OCI-LY1 (cell line): ENCODE data around the gene SFT2D2.

Experiments used
- H2AFZ ChIP-seq: fragments of 200-600 bp; sonication (generic), shearing (Covaris generic); 2 replicates; pipeline ENCODE4 v1.6.0; 2014; ENCODE audit warnings: antibody characterized with exemption, mild to moderate bottlenecking, low read length
- H3F3A ChIP-seq: fragments of 200-600 bp; sonication (generic), shearing (Covaris generic); 2 replicates; pipeline ENCODE4 v1.6.0; 2014; ENCODE audit warnings: mild to moderate bottlenecking, antibody characterized with exemption, low read length, moderate library complexity; ENCODE audit not compliant: insufficient read depth
- H3K27ac ChIP-seq: fragments of 200-600 bp; sonication (generic); 2 replicates; pipeline ENCODE4 v1.5.1; 2014; ENCODE audit warnings: low read length, mixed run types, mild to moderate bottlenecking, low read depth; ENCODE audit not compliant: poor library complexity, severe bottlenecking
- H3K27me3 ChIP-seq: fragments of 200-600 bp; sonication (generic); 2 replicates; pipeline ENCODE4 v1.6.0; 2014; ENCODE audit warnings: antibody characterized with exemption, mild to moderate bottlenecking, low read length, moderate library complexity; ENCODE audit not compliant: insufficient read depth
- H3K36me3 ChIP-seq: fragments of 200-600 bp; sonication (generic); 2 replicates; pipeline ENCODE4 v1.6.1; 2014; ENCODE audit warnings: mild to moderate bottlenecking, antibody characterized with exemption, low read length, moderate library complexity, mixed read lengths; ENCODE audit not compliant: insufficient read depth
- H3K4me1 ChIP-seq: fragments of 200-600 bp; sonication (generic); 2 replicates; pipeline ENCODE4 v1.5.1; 2014; ENCODE audit warnings: mild to moderate bottlenecking, low read length, moderate library complexity; ENCODE audit not compliant: insufficient read depth, severe bottlenecking
- H3K4me2 ChIP-seq: fragments of 200-600 bp; sonication (generic), shearing (Covaris generic); 2 replicates; pipeline ENCODE4 v1.6.1; 2014; ENCODE audit warnings: low read length
- H3K4me3 ChIP-seq: fragments of 200-600 bp; sonication (generic); 2 replicates; pipeline ENCODE4 v1.5.1; 2014; ENCODE audit warnings: low read length, low read depth, mild to moderate bottlenecking, mixed read lengths; ENCODE audit not compliant: poor library complexity, severe bottlenecking
- H3K79me2 ChIP-seq: fragments of 200-600 bp; shearing (Covaris generic); 2 replicates; pipeline ENCODE4 v1.6.1; 2016; ENCODE audit warnings: mixed run types, low read length, mixed read lengths; ENCODE audit not compliant: insufficient read depth
- H3K9ac ChIP-seq: fragments of 200-600 bp; sonication (generic), shearing (Covaris generic); 2 replicates; pipeline ENCODE4 v1.6.1; 2014; ENCODE audit warnings: mild to moderate bottlenecking, low read length, mixed read lengths
- H3K9me2 ChIP-seq: fragments of 200-600 bp; sonication (generic), shearing (Covaris generic); 2 replicates; pipeline ENCODE4 v1.6.1; 2014; ENCODE audit warnings: low read depth, mild to moderate bottlenecking, low read length, mixed read lengths
- H3K9me3 ChIP-seq: fragments of 200-600 bp; shearing (Covaris generic); 2 replicates; pipeline ENCODE4 v1.6.1; 2014; ENCODE audit warnings: low read length, mixed read lengths
- H4K20me1 ChIP-seq: fragments of 200-600 bp; sonication (generic), shearing (Covaris generic); 2 replicates; pipeline ENCODE4 v1.6.0; 2016; ENCODE audit warnings: mild to moderate bottlenecking, low read length; ENCODE audit not compliant: insufficient read depth
- EZH2 ChIP-seq: fragments of 200-600 bp; sonication (generic), shearing (Covaris generic); IDR thresholded peaks from 2 replicates; pipeline ENCODE4 v1.8.0; 2017; ENCODE audit warnings: borderline replicate concordance, mixed run types, mild to moderate bottlenecking, antibody characterized with exemption, low read length, moderate library complexity, mixed read lengths
- TF ChIP-seq, protein P1 (sequence below): fragments of 200-600 bp; sonication (generic), shearing (Covaris generic); IDR thresholded peaks from 2 replicates; pipeline ENCODE4 v1.5.1; 2017; ENCODE audit warnings: mild to moderate bottlenecking, antibody characterized with exemption, low read length, moderate library complexity, mixed read lengths

SFT2D2 gene

DNA sequence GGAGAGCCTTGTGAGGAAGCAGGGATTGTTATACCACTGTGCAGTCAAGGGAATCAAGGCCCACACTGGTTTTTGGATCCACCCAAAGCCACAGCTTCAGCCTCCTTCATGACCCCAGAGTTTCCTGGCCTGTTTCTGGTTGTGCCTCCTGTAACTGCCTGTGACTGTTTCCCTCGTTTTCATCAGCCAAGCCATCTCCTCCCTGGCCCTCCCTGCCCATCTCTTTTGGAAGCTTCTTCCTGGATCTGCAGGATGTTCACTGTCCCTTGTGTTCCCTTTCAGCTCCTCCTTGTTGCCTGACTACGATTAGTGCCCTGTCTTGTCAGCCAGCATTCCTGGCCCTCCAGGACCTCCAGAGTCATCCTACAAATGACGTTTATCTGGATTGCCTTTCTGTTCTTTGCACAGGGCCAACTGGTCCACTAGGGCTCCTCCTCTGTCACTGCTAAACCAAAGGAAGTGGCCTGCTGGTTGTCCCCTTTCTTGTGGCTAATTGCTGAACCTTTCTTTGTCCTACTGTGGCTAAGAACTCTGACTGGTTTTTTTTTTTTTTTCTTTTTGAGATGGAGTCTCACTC is 17.9 kb downstream of the SFT2D2 start:
- Histone ChIP-seq H3K9me2 (no peaks in the 10 kb centered on the region), H3K27ac (no peak overlapping the region), H3K9me3 (no peaks in the 10 kb centered on the region), H3K79me2 (0 out of 2 replicates have a peak, but pooled peaks cover 4% of the 10 kb centered on the region), H3K4me3 (no peak overlapping the region), H2AFZ (no peak overlapping the region), H4K20me1 (no peaks in the 10 kb centered on the region), H3K36me3 (peaks cover 94% of the 10 kb centered on the region), H3K27me3 (no peaks in the 10 kb centered on the region), H3K4me2 (no peak overlapping the region), H3K4me1 (no peaks in the 10 kb centered on the region), H3F3A (no peaks in the 10 kb centered on the region), H3K9ac (no peak overlapping the region)
- TF ChIP-seq, protein P1, sequence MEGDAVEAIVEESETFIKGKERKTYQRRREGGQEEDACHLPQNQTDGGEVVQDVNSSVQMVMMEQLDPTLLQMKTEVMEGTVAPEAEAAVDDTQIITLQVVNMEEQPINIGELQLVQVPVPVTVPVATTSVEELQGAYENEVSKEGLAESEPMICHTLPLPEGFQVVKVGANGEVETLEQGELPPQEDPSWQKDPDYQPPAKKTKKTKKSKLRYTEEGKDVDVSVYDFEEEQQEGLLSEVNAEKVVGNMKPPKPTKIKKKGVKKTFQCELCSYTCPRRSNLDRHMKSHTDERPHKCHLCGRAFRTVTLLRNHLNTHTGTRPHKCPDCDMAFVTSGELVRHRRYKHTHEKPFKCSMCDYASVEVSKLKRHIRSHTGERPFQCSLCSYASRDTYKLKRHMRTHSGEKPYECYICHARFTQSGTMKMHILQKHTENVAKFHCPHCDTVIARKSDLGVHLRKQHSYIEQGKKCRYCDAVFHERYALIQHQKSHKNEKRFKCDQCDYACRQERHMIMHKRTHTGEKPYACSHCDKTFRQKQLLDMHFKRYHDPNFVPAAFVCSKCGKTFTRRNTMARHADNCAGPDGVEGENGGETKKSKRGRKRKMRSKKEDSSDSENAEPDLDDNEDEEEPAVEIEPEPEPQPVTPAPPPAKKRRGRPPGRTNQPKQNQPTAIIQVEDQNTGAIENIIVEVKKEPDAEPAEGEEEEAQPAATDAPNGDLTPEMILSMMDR, result no peak
- no peak for TF ChIP-seq EZH2

DNA sequence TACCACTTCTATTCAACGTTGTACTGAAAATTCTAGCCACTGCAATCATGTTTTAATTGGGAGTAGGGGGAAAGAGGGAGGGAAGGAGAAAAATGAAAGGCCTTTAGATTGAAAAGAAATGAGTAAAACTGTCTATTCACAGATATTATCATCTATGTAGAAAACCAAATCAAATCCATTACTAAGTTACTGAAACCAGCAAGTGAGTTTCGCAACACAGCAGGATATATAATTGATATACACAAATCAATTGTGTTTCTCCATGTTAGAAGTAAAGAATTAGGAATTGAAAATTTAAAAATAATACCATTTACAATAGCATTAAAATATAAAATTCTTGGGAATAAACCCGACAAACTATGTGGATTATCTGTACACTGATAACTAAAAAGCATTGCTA is 19.2 kb downstream of the SFT2D2 start:
- 0 out of 2 replicates have a peak, but pooled peaks cover 4% of the 10 kb centered on the region for H3K79me2 ChIP-seq

DNA sequence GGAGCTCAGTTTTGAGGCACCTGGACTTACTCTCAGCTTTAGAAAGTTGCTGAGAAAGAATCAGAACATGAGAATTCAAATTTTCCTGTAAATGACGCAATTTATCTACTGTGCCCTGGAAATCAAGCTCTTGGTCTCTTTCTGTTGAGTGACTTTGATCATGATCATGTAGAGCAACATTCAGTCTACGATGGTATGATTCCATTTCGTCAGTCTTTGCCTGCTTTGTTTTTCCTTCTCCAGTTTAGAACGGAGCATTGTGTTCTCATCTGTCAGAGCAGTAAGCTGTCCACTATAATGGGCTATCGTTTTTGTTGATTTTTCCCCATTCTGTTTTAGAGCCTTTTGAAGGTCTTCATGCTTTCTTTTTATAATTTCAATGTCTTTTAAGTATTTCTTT is 20.7 kb downstream of the SFT2D2 start:
- no peak overlapping the region for H2AFZ ChIP-seq
- TF ChIP-seq EZH2, result no peak
- TF ChIP-seq, protein P1, result no peak
- H3K4me2 ChIP-seq, result no peak overlapping the region
- no peaks in the 10 kb centered on the region for H4K20me1 ChIP-seq
- H3K9me2 ChIP-seq, result no peaks in the 10 kb centered on the region
- H3K36me3 ChIP-seq, result peaks cover 86% of the 10 kb centered on the region
- H3K4me3 ChIP-seq, result no peak overlapping the region
- H3K9ac ChIP-seq, result no peak overlapping the region
- no peaks in the 10 kb centered on the region for H3K27me3 ChIP-seq
- H3K4me1 ChIP-seq, result no peaks in the 10 kb centered on the region
- no peak overlapping the region for H3K27ac ChIP-seq
- 0 out of 2 replicates have a peak, but pooled peaks cover 4% of the 10 kb centered on the region for H3K79me2 ChIP-seq
- no peaks in the 10 kb centered on the region for H3F3A ChIP-seq
- H3K9me3 ChIP-seq, result no peaks in the 10 kb centered on the region

More for the DNA sequence above, 19.2 kb downstream of the SFT2D2 start:
- Histone ChIP-seq H3F3A (no peaks in the 10 kb centered on the region), H3K4me1 (no peaks in the 10 kb centered on the region), H2AFZ (no peak overlapping the region), H3K4me2 (no peak overlapping the region), H3K4me3 (no peak overlapping the region), H3K9ac (no peak overlapping the region), H3K9me2 (no peaks in the 10 kb centered on the region), H3K27ac (no peak overlapping the region), H3K27me3 (no peaks in the 10 kb centered on the region), H4K20me1 (no peaks in the 10 kb centered on the region), H3K36me3 (peaks cover 91% of the 10 kb centered on the region), H3K9me3 (no peaks in the 10 kb centered on the region)
- no peak for TF ChIP-seq EZH2
- TF ChIP-seq, protein P1, result no peak
